NCI-H2029 treated with DMSO at 0.1 percent for 48 hours (cell line): ENCODE measurements around the gene UBAC2.
"Not testable (repeated sequence)": the region's sequence is repeated elsewhere in the genome, so short reads cannot be mapped to it uniquely, and the experiment has no call there.

ENCODE experiments used
- DNase-seq: peaks from one replicate; lab custom pipeline; 2025; lab: John Stamatoyannopoulos, UW

Gene UBAC2

DNA sequence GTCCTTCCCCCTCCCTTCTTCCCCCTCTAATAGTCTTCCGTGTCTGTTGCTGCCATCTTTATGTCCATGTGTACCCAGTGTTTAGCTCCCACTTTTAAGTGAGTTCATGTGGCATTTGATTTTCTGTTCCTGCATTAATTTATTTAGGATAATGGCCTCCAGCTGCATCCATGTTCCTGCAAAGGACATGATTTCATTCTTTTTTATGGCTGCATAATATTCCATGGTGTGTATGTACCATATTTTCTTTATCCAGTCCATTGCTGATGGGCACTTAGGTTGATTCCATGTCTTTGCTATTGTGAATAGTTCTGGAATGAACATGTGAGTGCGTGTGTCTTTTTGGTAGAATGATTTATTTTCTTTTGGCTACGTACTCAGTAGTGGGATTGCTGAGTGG lies 48.5 kb downstream of the UBAC2 start:
- DNase-seq = not testable (repeated sequence)

DNA sequence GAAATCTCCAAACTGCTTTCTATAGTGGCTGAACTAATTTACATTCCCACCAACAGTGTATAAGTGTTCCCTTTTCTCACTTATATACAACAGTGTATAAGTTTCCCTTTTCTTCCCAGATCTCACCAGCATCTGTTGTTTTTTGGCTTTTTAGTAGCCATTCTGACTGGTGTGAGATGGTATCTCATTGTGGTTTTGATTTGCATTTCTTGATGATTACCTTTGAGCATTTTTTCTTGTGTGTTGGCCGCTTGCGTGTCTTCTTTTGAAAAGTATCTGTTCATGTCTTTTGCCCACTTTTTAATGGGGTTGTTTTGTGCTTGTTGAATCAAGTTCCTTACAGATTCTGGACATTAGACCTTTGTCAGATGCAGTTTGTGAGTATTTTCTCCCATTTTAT lies 49.0 kb downstream of the UBAC2 start:
- DNase-seq = not testable (repeated sequence)

DNA sequence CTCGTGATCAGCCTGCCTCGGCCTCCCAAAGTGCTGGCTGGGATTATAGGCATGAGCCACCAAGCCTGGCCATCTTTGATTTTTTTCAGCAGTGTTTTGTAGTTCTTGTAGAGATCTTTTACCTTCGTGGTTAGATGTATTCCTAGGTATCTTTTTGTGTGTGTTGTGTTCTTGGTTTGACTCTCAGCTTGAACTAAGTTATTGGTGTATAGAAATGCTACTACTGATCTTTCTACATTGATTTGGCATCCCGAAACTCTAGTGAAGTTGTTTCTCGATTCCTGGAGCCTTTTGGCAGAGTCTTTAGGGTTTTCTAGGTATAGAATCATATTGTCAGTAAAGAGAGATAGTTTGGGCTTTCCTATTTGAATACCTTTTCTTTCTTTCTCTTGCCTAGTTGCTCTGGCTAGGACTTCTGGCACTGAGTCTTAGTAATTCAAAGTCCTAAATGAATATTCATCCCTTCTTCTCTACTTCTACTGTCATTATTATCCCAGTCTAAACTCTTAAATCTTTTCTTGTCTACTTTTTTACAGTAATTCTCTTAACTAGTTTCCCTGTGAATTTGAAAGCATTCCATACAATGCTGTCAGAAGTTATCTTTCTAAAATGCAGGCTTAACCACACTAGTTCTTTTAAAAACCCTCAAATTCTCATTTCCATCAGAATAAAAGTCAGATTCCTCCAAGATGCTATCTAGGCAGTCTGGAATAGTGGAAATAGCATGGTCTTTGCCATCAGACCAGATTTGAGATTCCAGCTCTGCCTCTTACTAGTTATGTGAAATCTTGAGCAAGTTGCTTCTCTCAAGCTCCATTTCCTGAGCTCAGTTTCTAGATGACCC lies 50.5 kb downstream of the UBAC2 start:
- no peak for DNase-seq

DNA sequence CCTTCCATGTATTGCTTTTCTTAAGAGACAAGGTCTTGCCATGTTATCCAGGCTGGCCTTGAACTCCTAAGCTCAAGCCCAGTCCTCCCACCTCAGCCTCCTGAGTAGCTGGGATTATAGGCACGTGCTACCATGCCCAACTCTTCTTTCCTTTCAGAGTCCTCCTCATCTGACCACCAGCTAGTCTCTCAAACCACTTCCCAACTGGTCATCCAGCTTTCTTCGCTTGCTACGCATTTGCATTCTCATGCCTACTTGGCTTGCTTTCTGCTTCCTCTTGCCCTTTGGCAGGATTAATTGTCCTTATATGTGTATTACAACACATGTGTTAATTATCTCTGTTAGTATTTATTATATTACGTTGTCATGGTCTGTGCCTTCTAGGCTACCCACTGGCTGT lies 51.3 kb downstream of the UBAC2 start:
- DNase-seq = no peak

DNA sequence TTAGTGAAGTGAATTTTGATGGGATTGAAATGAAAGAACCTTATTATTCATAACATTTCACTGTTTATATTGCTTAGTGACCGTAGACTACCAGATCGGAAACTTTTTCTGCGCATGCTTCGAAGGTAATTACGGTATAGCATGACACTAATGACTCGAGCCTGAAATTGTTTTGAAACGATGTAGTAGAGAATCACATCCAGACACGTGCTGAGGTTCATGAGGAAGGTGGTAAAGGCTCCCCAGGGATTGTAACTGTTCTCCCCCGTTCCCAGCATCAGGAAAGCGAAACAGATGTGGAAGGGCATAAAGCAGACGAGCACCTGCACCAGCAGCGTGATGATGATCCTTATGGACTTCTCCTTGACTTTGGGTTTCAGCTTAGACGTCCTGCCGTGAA lies 54.2 kb downstream of the UBAC2 start:
- DNase-seq = no peak

DNA sequence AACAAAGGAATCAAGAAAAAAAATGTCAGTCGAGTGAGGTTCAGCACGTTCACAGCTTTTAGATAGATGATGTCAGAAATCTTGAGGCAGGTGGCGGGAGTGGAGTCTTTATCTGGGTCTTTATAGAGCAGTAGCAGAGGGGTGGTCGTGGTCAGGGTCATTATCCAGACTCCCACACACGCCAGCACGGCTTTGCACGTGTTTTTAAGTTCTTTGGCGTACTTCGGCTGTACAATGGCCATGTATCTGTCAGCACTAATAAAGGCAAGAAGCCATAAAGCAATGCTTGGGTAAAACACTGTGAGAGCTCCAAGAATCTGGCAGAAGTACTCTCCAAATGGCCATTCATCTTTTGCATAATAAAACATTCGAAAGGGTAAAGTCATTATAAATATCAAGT lies 54.6 kb downstream of the UBAC2 start:
- DNase-seq = no peak

DNA sequence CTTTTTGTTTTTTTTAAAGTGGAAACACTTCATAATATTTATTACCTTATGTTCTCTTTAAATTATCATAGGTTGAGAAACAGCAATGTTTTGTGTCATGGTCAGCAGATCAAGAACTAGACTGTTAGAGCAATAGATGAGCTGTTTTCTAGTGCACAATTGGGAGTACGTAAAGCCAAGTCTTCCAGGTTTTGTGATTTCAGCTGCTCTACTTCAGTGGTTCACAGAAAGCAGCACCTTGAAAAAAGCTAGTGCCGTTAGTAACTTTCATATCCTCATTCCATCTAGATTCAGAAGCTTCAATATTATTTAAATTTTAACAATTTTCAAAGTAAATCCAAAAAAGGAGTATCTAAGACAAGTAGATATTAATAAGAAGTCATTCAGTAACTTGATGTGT lies 55.6 kb downstream of the UBAC2 start:
- no peak for DNase-seq

DNA sequence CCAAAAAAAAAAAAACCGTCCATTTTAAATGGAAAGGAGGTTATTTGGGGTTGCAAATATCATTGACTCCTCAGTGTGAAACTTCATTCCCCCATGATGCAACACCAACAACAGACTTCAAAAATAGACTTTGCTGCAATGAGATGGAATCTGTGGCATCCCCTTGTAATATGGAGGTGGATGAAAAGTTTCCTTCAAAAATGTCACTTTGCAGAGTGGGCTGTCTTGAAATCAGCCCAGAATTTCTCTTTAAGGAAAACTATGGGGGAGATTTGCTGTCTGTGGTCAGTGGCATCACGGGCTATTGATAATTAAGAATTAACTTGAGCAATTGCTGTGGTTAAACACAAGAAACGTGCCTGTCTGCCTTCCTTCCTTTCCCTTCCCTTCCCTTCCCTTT lies 56.1 kb downstream of the UBAC2 start:
- DNase-seq = no peak

DNA sequence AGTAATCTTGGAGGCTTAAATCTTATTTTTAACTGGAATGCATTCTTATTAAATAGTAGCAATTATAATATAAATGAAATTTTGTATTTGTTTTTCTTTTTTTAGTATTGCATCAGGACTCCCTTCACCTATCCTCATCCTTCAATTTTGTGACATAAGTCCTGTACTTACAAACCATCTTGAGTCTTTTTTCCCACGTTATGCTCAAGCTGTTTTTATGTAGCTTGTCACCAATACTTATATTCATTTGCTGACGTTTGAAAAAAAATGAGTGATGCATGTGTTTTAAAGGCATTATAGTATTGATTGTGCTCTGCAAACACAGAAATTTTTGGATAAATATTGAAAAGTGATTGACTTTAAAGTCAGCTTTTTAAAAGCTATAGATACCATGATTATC lies 56.6 kb downstream of the UBAC2 start:
- DNase-seq = no peak

DNA sequence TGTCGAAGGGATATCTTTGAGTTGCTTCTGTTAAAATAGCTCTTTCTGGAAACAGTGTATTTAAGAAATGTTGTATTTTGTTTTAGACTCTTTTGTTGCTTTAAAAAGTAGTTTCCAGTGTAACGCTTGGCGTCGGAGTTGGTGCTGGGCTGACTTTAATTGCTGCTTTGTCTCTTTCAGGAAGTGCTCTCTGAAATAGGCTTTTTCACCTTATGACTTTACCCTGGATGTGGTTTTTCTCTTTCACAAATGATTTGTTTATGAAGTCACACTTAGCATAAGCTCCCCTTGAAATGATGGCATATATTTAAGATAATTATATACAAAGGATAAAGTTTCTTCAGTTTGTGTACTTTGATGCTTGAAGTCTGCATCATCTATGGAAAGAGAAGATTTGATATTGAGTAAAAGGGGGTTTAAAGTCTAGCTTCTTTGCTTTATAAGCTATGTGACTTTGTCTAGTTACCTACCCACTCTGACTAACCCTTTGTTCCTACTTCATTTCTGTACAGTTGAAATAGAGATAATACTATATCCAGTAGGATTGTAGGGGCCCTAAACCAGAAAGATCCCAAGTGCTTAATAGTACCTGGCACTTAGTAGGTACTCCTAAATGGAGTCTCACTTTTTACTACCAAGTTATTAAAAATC lies 57.7 kb downstream of the UBAC2 start, which contains the start of gene GPR18:
Gene GPR18 (minus strand): TSS at position 170 of the 651 bp plus-strand sequence. CDS start 2,507 bp downstream, outside the sequence.
- no peak for DNase-seq

DNA sequence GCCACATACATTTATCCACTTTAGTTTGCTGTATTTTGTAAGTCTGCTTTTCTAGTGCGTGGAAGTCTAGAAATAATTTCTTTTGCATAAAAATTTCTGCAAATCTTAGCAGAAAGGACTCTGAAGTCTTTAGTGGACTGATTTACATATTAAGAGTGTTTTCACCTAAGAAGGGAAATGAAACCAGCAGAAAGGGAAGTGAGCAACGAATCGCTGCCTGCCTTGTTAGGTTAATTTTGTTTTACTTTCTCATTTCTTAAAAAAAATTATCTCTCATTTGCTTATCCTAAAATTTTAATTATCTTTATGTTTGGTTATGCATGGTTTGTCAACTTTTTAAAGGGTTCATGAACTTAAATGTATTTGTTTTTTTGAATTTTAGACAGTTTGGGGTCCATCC lies 58.3 kb downstream of the UBAC2 start:
- DNase-seq = no peak

DNA sequence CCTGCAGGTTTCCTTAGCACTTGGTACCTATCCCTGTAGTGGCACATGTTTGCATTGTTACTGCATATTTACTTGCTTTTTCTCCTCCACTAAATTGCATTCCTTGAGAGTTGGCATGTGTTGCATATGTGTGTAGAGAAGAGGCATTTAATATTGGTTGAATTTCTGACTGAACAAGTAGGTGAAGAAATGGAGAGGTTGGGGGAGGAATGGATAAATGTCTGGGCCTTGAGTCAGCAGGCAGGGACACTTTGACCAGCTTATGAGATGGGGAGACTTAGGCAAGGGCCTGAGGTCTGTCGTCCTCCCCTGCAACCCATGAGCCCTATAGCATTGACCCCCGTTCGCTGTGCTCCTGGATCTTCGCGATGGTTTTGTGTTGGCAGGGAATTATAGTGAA lies 59.6 kb downstream of the UBAC2 start:
- no peak for DNase-seq

DNA sequence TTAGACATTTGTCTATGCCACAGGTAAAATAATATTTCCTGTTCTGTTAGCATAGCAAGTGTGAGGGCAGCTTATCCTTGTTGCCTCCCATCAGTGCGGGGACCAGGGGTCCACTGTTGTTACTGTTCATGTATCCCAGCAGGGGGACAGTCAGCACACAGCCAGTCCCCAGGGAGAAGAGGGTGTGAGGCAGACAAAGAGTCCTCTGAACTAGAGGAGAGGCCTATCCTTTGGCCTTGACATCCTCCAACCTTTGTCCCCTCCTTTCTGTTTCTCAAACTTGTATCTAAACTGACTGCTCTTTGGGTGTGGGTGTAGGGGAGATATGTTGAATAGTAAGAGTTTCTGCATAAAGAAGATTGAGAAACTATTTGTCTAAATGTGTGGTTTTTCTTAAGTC lies 60.4 kb downstream of the UBAC2 start:
- DNase-seq = no peak

DNA sequence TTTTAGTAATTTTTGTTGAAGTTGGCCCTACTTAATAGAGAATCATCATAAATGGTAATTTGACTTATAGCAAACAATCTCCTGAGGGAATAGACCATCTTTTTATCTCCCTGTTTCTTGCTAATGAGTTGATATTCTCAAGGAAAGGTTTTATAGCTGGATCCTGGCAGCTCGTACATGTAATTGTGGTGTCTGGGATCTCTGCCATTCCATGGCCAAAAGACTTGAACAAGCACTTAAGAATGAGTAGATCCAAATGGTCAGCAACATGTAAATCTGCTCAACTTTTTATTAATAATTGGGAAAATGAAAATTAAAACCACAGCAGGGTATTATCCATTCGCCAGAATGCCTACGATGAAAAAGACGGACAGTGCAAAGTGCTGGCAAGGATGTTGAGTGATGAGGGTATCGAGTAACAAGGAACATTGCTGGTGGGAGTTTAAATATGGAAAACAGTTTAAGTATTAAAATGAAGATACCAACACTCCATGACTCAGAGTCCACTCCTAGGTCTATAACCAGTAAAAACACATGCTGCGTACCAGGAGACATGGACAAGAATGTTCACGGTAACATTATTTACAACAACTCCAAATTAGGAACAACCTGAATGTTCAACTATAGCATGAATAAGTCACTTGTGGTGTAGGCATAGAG lies 62.6 kb downstream of the UBAC2 start:
- DNase-seq = no peak

DNA sequence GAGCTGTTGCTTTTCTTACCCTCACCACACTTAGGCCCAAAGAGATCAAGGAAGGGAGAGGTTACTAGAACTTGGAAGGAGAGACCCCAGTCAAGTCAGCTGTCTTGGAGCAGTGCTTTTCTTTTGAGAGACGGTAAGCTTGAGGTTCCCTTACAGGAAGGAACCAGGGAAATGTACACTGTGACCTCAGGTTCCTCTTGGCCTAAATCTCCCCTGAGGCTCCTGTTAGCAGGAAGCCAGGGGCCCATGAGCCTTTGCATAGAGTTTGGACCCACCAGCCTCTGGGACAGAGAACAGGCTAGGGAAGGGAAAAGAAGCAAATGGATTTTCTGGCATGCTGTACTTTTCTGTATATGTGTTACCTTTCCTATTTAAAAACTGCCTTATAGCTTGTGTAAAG lies 63.4 kb downstream of the UBAC2 start:
- DNase-seq = no peak

DNA sequence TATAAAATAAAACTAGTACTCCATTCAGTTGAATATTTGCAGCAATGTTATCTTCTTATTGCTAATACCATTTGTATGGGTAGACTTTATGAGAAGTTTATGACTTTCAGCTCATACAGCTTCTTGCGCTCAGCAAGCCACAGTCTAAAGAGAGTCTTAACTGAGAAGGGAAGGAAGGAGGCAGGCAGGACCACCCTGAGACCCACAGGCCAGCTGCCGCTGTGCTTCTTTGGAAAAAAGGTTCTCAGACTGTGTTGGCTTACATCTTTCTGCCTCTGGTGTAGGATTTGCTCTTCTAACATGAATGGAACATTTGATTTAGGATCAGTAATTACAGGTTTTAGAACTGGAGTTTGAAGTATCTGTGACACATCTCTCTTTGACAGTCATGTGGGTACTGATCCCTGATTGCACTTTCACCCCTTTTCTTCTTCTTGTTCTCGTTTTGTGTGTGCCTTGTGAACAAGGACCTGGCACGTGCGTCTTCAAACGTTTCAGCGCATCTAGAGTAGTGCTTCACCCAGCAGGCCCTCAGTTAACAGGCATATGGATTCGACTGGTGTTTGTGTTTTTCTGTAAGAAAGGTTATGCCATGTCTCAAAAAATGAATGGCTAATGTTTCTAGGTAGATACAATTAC lies 64.6 kb downstream of the UBAC2 start:
- DNase-seq = no peak

DNA sequence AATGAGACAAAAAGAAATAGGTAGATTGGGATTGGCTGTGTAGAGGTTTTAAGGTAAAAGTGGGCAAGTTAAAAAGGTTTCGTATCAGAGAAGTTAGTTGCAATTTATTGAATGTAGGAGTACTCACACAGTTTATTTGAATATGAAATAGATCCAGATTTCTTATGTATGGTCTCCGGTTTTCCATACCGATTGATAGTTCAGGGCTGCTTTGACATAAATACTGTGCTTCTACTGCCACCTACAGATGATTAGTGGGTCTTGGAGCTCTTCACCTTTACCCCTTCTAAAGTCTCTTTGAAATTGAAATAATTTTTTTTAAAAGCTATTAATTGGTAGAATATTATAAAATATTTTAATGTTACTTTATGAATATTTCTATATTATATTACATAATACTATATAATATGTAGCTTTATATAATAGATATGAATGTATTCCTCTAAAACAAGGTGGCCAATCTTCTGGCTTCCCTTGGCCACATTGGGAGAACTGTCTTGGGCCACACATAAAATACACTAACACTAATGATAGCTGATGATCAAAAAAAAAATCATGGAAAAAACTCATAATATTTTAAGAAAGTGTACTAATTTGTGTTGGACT lies 65.3 kb downstream of the UBAC2 start:
- DNase-seq = peak; percentile 53

DNA sequence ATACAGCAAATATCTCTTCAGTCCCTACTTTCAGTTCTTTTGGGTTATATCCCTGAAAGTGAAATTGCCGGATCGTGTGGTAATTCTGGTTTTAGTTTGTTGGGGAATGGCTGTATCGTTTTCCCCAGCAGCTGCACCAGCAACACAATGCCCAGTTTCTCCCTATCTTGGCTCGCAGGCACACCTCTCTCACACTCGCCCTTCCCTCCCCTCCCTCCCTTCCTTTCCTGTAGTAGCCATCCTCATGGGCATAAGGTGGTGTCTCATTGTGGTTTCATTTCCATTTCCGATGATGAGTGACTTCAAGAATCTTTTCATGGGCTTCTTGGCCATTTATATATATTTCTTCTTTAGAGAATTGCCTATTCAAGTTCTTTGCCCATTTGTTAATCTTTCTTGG lies 66.2 kb downstream of the UBAC2 start:
- no peak for DNase-seq

DNA sequence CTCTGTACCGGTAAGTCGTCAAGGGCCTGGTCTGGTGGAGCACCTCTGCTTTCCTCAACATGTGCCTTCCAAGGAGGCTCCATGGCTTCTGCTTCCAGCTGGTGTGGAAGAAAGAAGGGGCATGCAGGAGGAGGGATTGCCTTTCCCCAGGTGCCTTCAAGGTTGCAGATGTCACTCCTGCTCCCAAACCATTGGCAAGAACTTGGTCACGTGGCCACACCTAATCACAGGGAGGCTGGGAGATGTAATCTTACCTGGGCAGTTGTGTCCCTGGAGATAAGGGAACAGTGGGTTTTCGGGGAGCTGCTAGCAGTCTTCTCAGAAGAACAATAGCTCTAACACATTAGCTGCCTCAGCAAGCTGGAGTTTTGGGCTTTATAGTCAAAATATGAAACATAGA lies 67.3 kb downstream of the UBAC2 start:
- no peak for DNase-seq

DNA sequence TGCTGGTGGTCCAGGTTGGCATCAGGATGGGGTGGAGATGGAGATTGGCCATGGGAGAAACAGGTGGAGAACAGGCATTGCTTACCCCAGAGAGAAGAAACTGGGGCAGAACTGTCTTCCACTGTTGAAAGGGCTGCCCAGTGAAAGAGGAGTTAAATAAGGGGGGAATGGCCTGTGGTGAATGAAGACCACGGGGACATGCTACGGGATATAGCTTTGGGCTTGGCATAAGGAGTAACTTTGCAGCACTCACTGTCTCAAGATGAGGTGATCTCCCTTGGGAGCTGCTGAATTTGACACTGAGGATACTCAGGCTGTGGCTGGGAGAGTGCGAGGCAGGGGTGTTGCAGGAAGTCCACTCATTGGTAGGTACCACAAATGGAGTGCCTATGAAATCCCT lies 68.2 kb downstream of the UBAC2 start:
- DNase-seq = no peak

DNA sequence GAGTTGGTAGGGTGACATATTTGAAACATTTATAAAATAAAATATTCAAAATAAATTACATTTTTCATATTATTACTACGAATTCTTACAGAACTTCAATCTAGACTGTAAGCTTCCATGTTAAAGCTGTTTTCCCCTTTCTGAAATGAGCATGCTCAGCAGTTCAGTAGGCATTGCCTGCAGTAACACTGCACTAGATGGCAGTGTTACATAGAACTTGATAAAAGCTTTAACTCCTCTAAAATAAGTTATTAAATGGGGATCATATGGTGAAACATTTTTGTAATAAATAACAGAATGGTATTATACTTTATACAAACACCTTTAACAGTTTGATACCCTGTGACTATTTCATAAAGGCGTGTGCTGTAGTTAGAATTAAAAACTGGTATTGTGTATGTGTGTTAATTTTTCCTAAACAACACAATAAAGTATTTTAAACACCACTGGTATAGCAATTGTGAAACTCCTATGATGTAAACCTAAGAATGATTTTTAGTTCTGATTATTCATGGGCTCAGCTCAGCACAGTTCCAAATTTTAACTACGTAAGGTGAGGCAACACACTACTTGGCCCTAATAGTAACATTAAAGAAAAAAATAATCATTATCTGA lies 69.1 kb downstream of the UBAC2 start:
- no peak for DNase-seq

DNA sequence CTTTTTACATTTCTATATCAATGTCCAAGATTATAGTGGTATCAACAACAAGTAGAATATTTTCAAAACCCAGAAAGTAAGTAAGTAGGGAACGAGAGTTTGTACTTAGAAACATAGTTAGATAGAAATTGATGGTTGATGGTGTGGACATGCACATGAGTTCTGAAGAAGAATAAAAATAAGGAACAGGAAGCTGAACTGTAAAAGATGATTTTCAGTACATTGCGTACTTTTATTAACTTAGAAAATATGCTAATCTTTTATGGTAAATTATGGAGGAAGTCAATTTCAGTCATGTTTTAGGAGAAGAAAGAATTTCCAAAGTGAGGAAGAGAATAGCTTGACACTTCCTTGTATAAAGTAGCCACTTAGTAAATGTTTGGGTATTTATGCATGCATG lies 69.9 kb downstream of the UBAC2 start:
- DNase-seq = no peak
